Gastrocnemius medialis (tissue), 4 donors: ENCODE measurements around the gene CLMP.

Source experiments
- CTCF ChIP-seq, 5 experiments: fragments of 450-650 bp in 3 of 5; fragments of 200-600 bp in 2 of 5; sonication (generic) in 2 of 5; IDR thresholded peaks in 4 of 5; conservative IDR thresholded peaks in 1 of 5; 1 replicate in 4 of 5; 2 replicates in 1 of 5; pipeline ENCODE4 v1.5.1; 2016 to 2019; ENCODE audit warnings: antibody characterized with exemption in 5 of 5, mild to moderate bottlenecking in 3 of 5, moderate library complexity in 3 of 5
- POLR2A ChIP-seq, 2 donors: fragments of 450-650 bp; IDR thresholded peaks; one replicate each; pipeline ENCODE4 v1.6.1; 2017; ENCODE audit warnings: antibody characterized with exemption in 2 of 2, mild to moderate bottlenecking in 2 of 2, moderate library complexity in 2 of 2

DNA sequence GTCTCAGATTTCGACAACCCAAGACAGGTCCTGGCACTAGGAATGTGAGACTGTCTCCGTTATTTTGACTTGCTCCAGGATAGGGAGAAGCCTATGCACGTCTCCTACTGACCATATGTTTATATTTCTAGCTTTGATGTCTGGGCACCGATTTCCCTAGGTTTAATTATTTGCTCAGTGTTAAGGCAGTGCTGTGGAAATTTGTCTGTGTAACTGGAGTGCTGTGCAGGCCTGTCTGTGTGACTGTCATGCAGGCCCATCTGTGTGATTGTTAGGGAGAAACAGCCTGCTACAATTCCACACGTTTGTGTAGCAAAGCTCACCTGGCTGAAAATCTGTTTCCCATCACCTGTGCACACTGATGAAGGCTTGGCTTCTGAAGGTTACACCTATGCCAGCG, 103.5 kb downstream of the CLMP start:
- TF ChIP-seq CTCF (IDR thresholded peaks at IDR 0.05 in 4 of 5, conservative IDR thresholded peaks at IDR 0.05 in 1 of 5), result no peak
- TF ChIP-seq POLR2A (IDR thresholded peaks at IDR 0.05), result no peak
